ENCODE results near the gene NXPH4. TPM values are rescaled to one million over a fixed set of nuclear protein-coding genes. Genes with fewer than 3 reads are reported as not detected.

NXPH4 gene
- total and polyA plus RNA-seq, 5 experiments from 2014 or later: 0.41 to 0.55 TPM; not detected in 3

- no peak overlapping the region for H3K4me3 Mint-ChIP-seq
- peaks cover 8 to 31% (median 17%) of the 10 kb centered on the region in 5 donors for H3K27me3 Mint-ChIP-seq
- POLR2A ChIA-PET: no interaction called here
- H3K27ac Mint-ChIP-seq: no peak overlapping the region
- no peaks in the 10 kb centered on the region for H3K9me3 Mint-ChIP-seq
- H3K36me3 Mint-ChIP-seq: peaks cover 0 to 6% (median 3%) of the 10 kb centered on the region in 3 donors
- H3K4me1 Mint-ChIP-seq: peaks cover 16 to 28% (median 24%) of the 10 kb centered on the region in 4 donors
- DNase-seq (no peak), ATAC-seq (no peak)
These were observed 30.4 kb downstream of the NXPH4 start for GRCh38 chr12:57247041-57247440.

DNA sequence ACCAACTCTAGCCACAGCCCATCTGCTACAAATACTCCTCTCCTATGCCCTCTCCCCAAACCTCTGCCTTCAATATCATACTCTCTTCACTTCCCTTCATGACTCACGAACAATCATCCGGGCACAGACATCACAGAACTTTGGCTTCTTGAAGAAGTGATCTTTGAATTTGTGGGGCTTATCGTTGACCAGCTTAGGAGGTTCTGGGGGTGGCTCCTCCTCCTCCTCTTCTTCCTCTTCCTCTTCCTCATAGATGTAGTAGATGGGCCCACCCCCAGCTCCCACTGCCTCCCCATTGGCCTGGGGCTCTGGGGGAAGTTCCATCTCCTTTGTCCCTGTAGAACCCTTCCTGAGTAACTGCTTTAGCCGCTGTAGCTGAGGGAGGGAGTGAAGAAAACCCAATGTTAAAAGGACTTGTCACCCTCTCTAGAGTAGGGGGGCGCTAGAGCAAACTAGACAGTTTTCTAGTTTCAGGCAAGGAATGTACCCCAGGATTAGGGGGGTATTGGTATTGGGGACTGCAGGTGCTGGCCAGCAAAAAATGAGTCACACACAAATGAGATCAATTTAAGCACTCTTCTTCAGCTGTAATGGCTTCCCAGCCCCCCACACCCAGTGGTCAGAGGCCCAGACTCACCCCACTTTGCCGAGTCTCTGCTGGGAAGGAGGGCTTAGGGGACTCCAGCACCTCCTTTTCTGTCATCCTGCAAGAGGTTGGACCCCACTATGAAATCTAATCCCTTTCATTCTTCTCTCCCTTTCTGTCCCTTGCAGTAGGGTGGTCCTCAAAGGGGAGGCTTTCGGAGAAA lies 32.5 kb downstream of the NXPH4 start:
- H3K4me3 Mint-ChIP-seq: peak overlapping the region in 2 of 10 donors; percentile 26 to 39
- peaks cover 0 to 11% (median 5%) of the 10 kb centered on the region in 3 donors for H3K36me3 Mint-ChIP-seq
- peaks cover 2 to 10% (median 8%) of the 10 kb centered on the region in 5 donors for H3K27me3 Mint-ChIP-seq
- H3K9me3 Mint-ChIP-seq: no peaks in the 10 kb centered on the region
- ATAC-seq (no peak), DNase-seq (no peak)
- POLR2A ChIA-PET: no interaction called here
- peak overlapping the region in 2 of 10 donors; percentile 27 to 63 for H3K27ac Mint-ChIP-seq
- peaks cover 8 to 11% (median 9%) of the 10 kb centered on the region in 4 donors for H3K4me1 Mint-ChIP-seq

DNA sequence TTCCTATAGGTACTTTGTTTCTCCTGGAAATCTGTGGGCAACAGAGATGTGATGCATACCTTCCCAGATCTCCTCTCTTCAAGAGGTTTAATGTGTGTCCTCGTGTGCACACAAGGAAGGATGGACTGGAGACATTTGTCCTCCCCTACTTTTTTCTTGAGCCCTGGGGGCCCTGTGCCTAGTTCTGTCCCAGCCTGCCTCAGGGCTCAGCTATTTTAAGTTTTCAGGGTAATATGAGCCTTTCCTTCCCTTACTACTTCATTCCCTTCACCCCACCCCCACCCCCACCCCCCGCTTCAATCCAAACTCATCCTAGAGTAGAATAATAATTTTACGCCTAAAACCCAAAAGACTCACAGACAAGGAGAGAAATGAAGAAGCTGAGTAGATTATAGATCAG lies 33.9 kb downstream of the NXPH4 start:
- no peak for DNase-seq
- ATAC-seq: no peak
- POLR2A ChIA-PET: interaction anchor here (0.9 to 1.0 kb wide), 2 partner anchors 9 to 33 kb away, joined by 3 to 8 read pairs; no protein-coding TSS in a partner anchor
- H3K4me3 Mint-ChIP-seq: no peak overlapping the region
- H3K4me1 Mint-ChIP-seq: peaks cover 7 to 10% (median 8%) of the 10 kb centered on the region in 4 donors
- H3K9me3 Mint-ChIP-seq: no peaks in the 10 kb centered on the region
- peaks cover 0 to 17% (median 7%) of the 10 kb centered on the region in 3 donors for H3K36me3 Mint-ChIP-seq
- H3K27ac Mint-ChIP-seq: no peak overlapping the region
- H3K27me3 Mint-ChIP-seq: peaks cover 0 to 2% (median 0%) of the 10 kb centered on the region in 5 donors

GRCh38 chr12:57250956-57251355 lies 34.4 kb downstream of the NXPH4 start, which contains the start of gene STAC3:
Gene STAC3, minus strand, starts transcription at chr12:57251187. Its CDS starts 1,551 bp downstream, at chr12:57249636.
- Mint-ChIP-seq H3K36me3 (peaks cover 0 to 21% (median 12%) of the 10 kb centered on the region in 3 donors), H3K27ac (peak within 1 kb of the TSS in 1 of 10 donors; percentile 53), H3K9me3 (no peaks in the 10 kb centered on the region), H3K27me3 (peaks cover 0 to 2% (median 0%) of the 10 kb centered on the region in 5 donors), H3K4me3 (no peak within 1 kb of the TSS), H3K4me1 (peaks cover 7 to 10% (median 8%) of the 10 kb centered on the region in 4 donors)
- POLR2A ChIA-PET: interaction anchor here (0.9 to 1.0 kb wide), 2 partner anchors 9 to 33 kb away, joined by 3 to 8 read pairs; no protein-coding TSS in a partner anchor
- DNase-seq (no peak), ATAC-seq (no peak)

DNA sequence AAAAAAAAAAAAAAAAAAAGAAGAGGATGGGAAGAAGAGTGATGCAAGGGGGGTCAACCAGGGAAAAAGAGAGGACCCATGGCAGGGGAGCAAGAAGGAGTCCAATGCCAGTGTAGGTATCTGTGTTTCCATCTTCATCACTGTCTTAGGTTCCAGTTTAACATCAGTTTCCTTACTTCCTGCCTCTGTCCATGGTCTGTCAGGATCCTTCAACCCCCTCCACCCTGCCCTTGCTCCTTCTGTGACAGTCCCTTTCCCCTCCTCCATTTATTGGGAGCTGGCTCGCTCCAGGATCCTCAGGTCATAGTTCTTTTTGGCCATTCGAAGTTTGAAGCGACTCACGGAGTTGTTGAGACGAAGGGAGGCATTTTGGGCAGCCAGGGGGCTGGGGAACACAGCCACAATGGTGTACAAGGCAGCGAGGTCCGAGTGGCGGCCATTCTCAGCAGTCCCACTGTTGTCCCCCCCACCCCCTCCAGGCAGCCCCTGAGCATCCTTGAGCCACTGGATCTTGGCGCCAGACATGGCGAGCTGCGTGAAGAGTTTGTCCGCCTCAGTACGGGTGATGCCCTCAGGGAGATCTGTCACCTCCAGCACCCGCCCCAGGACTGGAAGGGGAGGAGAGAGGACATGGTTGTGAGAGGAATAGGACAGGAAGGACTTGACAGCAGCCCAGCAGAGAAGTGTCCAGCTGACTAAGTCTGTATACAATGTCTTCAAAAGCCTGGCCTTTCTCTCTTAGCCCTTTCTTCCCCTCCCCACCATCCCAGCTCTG lies 38.1 kb downstream of the NXPH4 start:
- DNase-seq (no peak), ATAC-seq (no peak)
- no peak overlapping the region for H3K27ac Mint-ChIP-seq
- H3K9me3 Mint-ChIP-seq: no peaks in the 10 kb centered on the region
- peaks cover 0 to 52% (median 28%) of the 10 kb centered on the region in 3 donors for H3K36me3 Mint-ChIP-seq
- no peaks in the 10 kb centered on the region for H3K4me1 Mint-ChIP-seq
- no peaks in the 10 kb centered on the region for H3K27me3 Mint-ChIP-seq
- POLR2A ChIA-PET: interaction anchor here (0.6 to 0.7 kb wide), 3 partner anchors 18 to 1392 kb away, joined by 3 to 7 read pairs (median 4); no protein-coding TSS in a partner anchor
- no peak overlapping the region for H3K4me3 Mint-ChIP-seq

GRCh38 chr12:57255916-57256315 lies 39.3 kb downstream of the NXPH4 start:
- Mint-ChIP-seq H3K4me3 (no peak overlapping the region), H3K9me3 (no peaks in the 10 kb centered on the region), H3K4me1 (no peaks in the 10 kb centered on the region), H3K36me3 (peaks cover 0 to 63% (median 33%) of the 10 kb centered on the region in 3 donors), H3K27me3 (no peaks in the 10 kb centered on the region), H3K27ac (peak overlapping the region in 1 of 10 donors; percentile 62)
- ATAC-seq: no peak
- POLR2A ChIA-PET: no interaction called here
- DNase-seq: no peak

DNA sequence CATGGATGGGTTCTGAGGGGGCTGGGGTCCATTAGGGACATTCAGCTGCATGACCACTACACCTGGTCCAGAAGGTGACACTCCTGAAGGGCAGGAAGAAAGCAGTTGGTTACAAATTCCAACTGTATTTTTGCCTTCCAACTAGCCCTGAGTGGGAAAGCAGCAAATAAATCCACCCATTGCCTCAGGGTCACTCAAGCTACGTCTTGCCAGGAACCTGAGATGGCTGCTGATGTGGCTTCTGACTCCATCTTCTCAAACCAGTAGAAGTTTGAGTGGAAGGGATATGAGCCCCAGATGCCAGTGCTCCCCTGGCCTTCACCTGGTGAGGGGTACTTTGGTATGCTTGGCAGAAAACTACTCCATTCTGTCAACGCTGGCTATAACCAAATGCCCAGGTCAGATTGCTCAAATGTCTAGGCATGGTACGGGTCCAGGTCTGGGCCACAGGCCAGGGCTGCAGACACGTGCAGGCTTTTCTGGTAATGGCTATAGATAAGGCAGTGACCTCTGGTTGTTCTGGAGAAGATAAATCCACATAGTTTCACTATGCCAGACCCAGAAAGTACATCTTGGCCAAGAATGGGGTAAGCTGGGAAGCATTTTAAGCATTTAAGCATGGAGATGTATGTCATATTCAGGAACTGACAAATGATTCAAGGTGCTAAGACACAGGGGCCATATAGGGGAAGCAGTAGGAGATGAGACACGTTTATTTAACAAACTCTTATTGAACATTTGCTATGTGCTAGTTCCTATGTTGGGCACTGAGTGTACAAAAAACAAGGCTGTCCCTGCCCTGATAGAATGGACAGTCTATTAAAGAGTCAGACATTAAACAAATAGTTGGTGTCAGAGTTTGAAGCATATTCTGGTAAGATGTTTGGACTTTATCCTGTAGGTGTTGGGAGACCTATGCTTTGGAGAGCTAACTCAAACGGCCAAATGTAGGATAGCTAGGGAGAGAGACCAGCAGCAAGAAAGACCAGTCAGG lies 42.7 kb downstream of the NXPH4 start:
- ATAC-seq (no peak), DNase-seq (no peak)
- no peak overlapping the region for H3K4me3 Mint-ChIP-seq
- peaks cover 3 to 4% (median 3%) of the 10 kb centered on the region in 4 donors for H3K4me1 Mint-ChIP-seq
- POLR2A ChIA-PET: no interaction called here
- peaks cover 0 to 73% (median 34%) of the 10 kb centered on the region in 3 donors for H3K36me3 Mint-ChIP-seq
- no peaks in the 10 kb centered on the region for H3K27me3 Mint-ChIP-seq
- H3K27ac Mint-ChIP-seq: peak overlapping the region in 1 of 10 donors; percentile 12
- no peaks in the 10 kb centered on the region for H3K9me3 Mint-ChIP-seq

- H3K4me3 Mint-ChIP-seq: no peak overlapping the region
- H3K27ac Mint-ChIP-seq: peak overlapping the region in 1 of 10 donors; percentile 30
- H3K9me3 Mint-ChIP-seq: no peaks in the 10 kb centered on the region
- no peaks in the 10 kb centered on the region for H3K27me3 Mint-ChIP-seq
- ATAC-seq (no peak), DNase-seq (no peak)
- POLR2A ChIA-PET: no interaction called here
- peaks cover 3 to 4% (median 3%) of the 10 kb centered on the region in 4 donors for H3K4me1 Mint-ChIP-seq
- peaks cover 0 to 78% (median 38%) of the 10 kb centered on the region in 3 donors for H3K36me3 Mint-ChIP-seq
These were observed 43.8 kb downstream of the NXPH4 start for GRCh38 chr12:57260366-57260765.

- no peak for ATAC-seq
- Mint-ChIP-seq H3K4me3 (no peak overlapping the region), H3K27me3 (no peaks in the 10 kb centered on the region), H3K27ac (peak overlapping the region in 2 of 10 donors; percentile 24 to 81), H3K36me3 (peaks cover 0 to 78% (median 30%) of the 10 kb centered on the region in 3 donors), H3K4me1 (peaks cover 3 to 4% (median 3%) of the 10 kb centered on the region in 4 donors), H3K9me3 (no peaks in the 10 kb centered on the region)
- DNase-seq: no peak
- POLR2A ChIA-PET: interaction anchor here (0.5 to 1.1 kb wide), 3 partner anchors 127 to 191 kb away, joined by 3 read pairs; no protein-coding TSS in a partner anchor
These were observed 44.9 kb downstream of the NXPH4 start for GRCh38 chr12:57261428-57261865.

GRCh38 chr12:57262126-57262822 lies 45.7 kb downstream of the NXPH4 start:
- no peaks in the 10 kb centered on the region for H3K9me3 Mint-ChIP-seq
- H3K4me3 Mint-ChIP-seq: no peak overlapping the region
- H3K27me3 Mint-ChIP-seq: no peaks in the 10 kb centered on the region
- POLR2A ChIA-PET: interaction anchor here (0.5 to 1.1 kb wide), 2 partner anchors 126 to 190 kb away, joined by 3 read pairs; no protein-coding TSS in a partner anchor
- peaks cover 0 to 78% (median 27%) of the 10 kb centered on the region in 3 donors for H3K36me3 Mint-ChIP-seq
- no peak for ATAC-seq
- peaks cover 3 to 4% (median 3%) of the 10 kb centered on the region in 4 donors for H3K4me1 Mint-ChIP-seq
- no peak for DNase-seq
- no peak overlapping the region for H3K27ac Mint-ChIP-seq

DNA sequence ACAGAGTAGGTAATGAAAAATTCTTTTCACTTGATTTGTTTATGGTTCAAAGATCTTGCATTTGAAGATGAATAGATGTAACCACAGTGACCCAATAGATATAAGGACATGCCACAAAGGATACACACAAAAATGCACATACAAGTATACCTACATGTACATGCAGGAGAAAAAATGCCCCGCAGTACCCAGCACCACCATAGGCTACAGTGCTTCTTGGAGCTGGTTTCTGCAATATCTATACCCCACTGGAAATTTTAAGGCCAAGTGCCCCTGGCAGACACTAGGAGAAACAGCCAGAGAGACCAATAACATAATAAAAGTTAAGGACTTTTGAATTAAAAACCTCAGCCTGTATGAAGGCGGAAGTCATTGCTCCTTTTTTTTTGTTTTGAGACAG lies 46.5 kb downstream of the NXPH4 start:
- peaks cover 3 to 4% (median 3%) of the 10 kb centered on the region in 4 donors for H3K4me1 Mint-ChIP-seq
- H3K36me3 Mint-ChIP-seq: peaks cover 0 to 77% (median 23%) of the 10 kb centered on the region in 3 donors
- ATAC-seq (no peak), DNase-seq (no peak)
- POLR2A ChIA-PET: no interaction called here
- no peaks in the 10 kb centered on the region for H3K9me3 Mint-ChIP-seq
- no peak overlapping the region for H3K27ac Mint-ChIP-seq
- no peaks in the 10 kb centered on the region for H3K27me3 Mint-ChIP-seq
- H3K4me3 Mint-ChIP-seq: no peak overlapping the region

Data from naive thymus-derived CD8-positive, alpha-beta T cell (primary cell).